IMR-90 (cell line): ENCODE measurements around the gene ZNF613.

Source experiments
- BHLHE40 ChIP-seq: fragments of 150-350 bp; IDR thresholded peaks from 2 replicates; pipeline ENCODE4 v1.6.1; 2016; ENCODE audit warnings: mild to moderate bottlenecking, low read depth, low read length
- CHD1 ChIP-seq: IDR thresholded peaks from 2 replicates; pipeline ENCODE4 v1.6.1; 2012; ENCODE audit warnings: low read depth, low read length, improper control_type of control experiment
- MAZ ChIP-seq: IDR thresholded peaks from 2 replicates; pipeline ENCODE4 v1.6.1; 2012; ENCODE audit warnings: low read depth, mild to moderate bottlenecking, low read length, improper control_type of control experiment, moderate library complexity, borderline replicate concordance
- POLR2A ChIP-seq: IDR thresholded peaks from 2 replicates; pipeline ENCODE4 v1.6.1; 2012; ENCODE audit warnings: mild to moderate bottlenecking, low read depth, low read length
- SMC3 ChIP-seq: fragments of 150-350 bp; IDR thresholded peaks from 2 replicates; pipeline ENCODE4 v1.6.1; 2016; ENCODE audit warnings: low read depth, mild to moderate bottlenecking, antibody characterized with exemption, low read length, moderate library complexity
- TF ChIP-seq, protein P1 (sequence below): conservative IDR thresholded peaks from 2 replicates; pipeline ENCODE4 v1.5.1; 2012; ENCODE audit warnings: mild to moderate bottlenecking, low read depth, low read length, improper control_type of control experiment
- TF ChIP-seq, protein P2 (sequence below): fragments of 150-350 bp; IDR thresholded peaks from 2 replicates; pipeline ENCODE4 v1.6.1; 2016; ENCODE audit warnings: low read depth, mild to moderate bottlenecking, low read length, moderate library complexity, borderline replicate concordance

DNA sequence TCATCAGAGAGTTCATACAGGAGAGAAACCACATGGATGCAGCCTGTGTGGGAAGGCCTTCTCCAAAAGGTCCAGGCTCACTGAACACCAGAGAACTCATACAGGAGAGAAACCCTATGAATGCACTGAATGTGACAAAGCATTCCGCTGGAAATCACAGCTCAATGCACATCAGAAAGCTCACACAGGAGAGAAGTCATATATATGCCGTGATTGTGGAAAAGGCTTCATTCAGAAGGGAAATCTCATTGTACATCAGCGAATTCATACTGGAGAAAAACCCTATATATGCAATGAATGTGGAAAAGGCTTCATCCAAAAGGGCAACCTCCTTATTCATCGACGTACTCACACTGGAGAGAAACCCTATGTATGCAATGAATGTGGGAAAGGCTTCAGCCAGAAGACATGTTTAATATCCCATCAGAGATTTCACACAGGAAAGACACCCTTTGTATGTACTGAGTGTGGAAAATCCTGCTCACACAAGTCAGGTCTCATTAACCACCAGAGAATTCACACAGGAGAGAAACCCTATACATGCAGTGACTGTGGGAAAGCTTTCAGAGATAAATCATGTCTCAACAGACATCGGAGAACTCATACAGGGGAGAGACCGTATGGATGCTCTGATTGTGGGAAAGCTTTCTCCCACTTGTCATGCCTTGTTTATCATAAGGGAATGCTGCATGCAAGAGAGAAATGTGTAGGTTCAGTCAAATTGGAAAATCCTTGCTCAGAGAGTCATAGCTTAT, 17.7 kb downstream of the ZNF613 start:
- TF ChIP-seq MAZ (no peak), BHLHE40 (no peak), POLR2A (no peak), CHD1 (no peak), SMC3 (no peak)
- TF ChIP-seq, protein P1, sequence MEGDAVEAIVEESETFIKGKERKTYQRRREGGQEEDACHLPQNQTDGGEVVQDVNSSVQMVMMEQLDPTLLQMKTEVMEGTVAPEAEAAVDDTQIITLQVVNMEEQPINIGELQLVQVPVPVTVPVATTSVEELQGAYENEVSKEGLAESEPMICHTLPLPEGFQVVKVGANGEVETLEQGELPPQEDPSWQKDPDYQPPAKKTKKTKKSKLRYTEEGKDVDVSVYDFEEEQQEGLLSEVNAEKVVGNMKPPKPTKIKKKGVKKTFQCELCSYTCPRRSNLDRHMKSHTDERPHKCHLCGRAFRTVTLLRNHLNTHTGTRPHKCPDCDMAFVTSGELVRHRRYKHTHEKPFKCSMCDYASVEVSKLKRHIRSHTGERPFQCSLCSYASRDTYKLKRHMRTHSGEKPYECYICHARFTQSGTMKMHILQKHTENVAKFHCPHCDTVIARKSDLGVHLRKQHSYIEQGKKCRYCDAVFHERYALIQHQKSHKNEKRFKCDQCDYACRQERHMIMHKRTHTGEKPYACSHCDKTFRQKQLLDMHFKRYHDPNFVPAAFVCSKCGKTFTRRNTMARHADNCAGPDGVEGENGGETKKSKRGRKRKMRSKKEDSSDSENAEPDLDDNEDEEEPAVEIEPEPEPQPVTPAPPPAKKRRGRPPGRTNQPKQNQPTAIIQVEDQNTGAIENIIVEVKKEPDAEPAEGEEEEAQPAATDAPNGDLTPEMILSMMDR = no peak
- TF ChIP-seq, protein P2, sequence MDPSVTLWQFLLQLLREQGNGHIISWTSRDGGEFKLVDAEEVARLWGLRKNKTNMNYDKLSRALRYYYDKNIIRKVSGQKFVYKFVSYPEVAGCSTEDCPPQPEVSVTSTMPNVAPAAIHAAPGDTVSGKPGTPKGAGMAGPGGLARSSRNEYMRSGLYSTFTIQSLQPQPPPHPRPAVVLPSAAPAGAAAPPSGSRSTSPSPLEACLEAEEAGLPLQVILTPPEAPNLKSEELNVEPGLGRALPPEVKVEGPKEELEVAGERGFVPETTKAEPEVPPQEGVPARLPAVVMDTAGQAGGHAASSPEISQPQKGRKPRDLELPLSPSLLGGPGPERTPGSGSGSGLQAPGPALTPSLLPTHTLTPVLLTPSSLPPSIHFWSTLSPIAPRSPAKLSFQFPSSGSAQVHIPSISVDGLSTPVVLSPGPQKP = no peak
